MG63 (cell line): Measurements from ENCODE around the gene GNGT2. TPM values are rescaled to one million over a fixed set of nuclear protein-coding genes. Genes with fewer than 3 reads are reported as not detected.
A peak's percentile ranks its signal among the peaks of the same experiment; 100 is the strongest.
"Not testable (repeated sequence)": the region's sequence is repeated elsewhere in the genome, so short reads cannot be mapped to it uniquely, and the experiment has no call there.

Experiments
- DNase-seq: peaks from one replicate; pipeline ENCODE4 v3.0.0-alpha.2; 2020
- H3K27me3 ChIP-seq: fragments of 250-450 bp; sonication (Bioruptor Pico); 2 replicates; pipeline ENCODE4 v1.5.1; 2020; ENCODE audit warnings: mild to moderate bottlenecking, moderate library complexity
- H3K36me3 ChIP-seq: fragments of 250-450 bp; sonication (Bioruptor Pico); 2 replicates; pipeline ENCODE4 v1.5.1; 2020; ENCODE audit warnings: mild to moderate bottlenecking, moderate library complexity
- H3K4me3 ChIP-seq: fragments of 250-450 bp; sonication (Bioruptor Pico); 2 replicates; pipeline ENCODE4 v1.5.1; 2020; ENCODE audit warnings: mild to moderate bottlenecking, moderate library complexity
- H3K9me3 ChIP-seq: fragments of 250-450 bp; sonication (Bioruptor Pico); 2 replicates; pipeline ENCODE4 v1.5.1; 2020; ENCODE audit warnings: mild to moderate bottlenecking, moderate library complexity
- total RNA-seq: library from RNA; depleted of rRNA; stranded (reverse); fragments of >200 nt; shearing (Covaris generic); gene quantifications from 2 replicates; pipeline ENCODE4 v1.2.3, GENCODE V29; 2014; ENCODE audit warnings: low replicate concordance

Gene GNGT2
- total RNA-seq, 1 experiment from 2014 or later, result not detected

GRCh38 chr17:49195751-49196150 is 14.6 kb downstream of the GNGT2 start:
- H3K4me3 ChIP-seq, result no peak overlapping the region

GRCh38 chr17:49194297-49194607 is 16.1 kb downstream of the GNGT2 start:
- no peak overlapping the region for H3K4me3 ChIP-seq
- H3K36me3 ChIP-seq, result no peaks in the 10 kb centered on the region
- DNase-seq, result no peak
- no peaks in the 10 kb centered on the region for H3K9me3 ChIP-seq
- H3K27me3 ChIP-seq, result no peaks in the 10 kb centered on the region

More at GRCh38 chr17:49195751-49196150, 14.6 kb downstream of the GNGT2 start:
- Histone ChIP-seq H3K9me3 (no peaks in the 10 kb centered on the region), H3K36me3 (no peaks in the 10 kb centered on the region), H3K27me3 (no peaks in the 10 kb centered on the region)
- no peak for DNase-seq

GRCh38 chr17:49193513-49194296 is 16.7 kb downstream of the GNGT2 start:
- H3K9me3 ChIP-seq, result no peaks in the 10 kb centered on the region
- peak overlapping the region; percentile 76 for H3K4me3 ChIP-seq
- H3K36me3 ChIP-seq, result no peaks in the 10 kb centered on the region
- peak; percentile 40 for DNase-seq
- H3K27me3 ChIP-seq, result no peaks in the 10 kb centered on the region

GRCh38 chr17:49191917-49192741 is 18.2 kb downstream of the GNGT2 start:
- H3K4me3 ChIP-seq, result peak overlapping the region; percentile 76
- peak; percentile 90 for DNase-seq
- H3K27me3 ChIP-seq, result no peaks in the 10 kb centered on the region
- no peaks in the 10 kb centered on the region for H3K9me3 ChIP-seq
- no peaks in the 10 kb centered on the region for H3K36me3 ChIP-seq

- peak overlapping the region; percentile 76 for H3K4me3 ChIP-seq
- H3K36me3 ChIP-seq, result no peaks in the 10 kb centered on the region
- peaks cover 4% of the 10 kb centered on the region for H3K9me3 ChIP-seq
- H3K27me3 ChIP-seq, result no peaks in the 10 kb centered on the region
- DNase-seq, result no peak
These were observed 18.9 kb downstream of the GNGT2 start for GRCh38 chr17:49191409-49191916.

GRCh38 chr17:49190932-49191331 is 19.4 kb downstream of the GNGT2 start:
- Histone ChIP-seq H3K4me3 (no peak overlapping the region), H3K27me3 (no peaks in the 10 kb centered on the region), H3K36me3 (no peaks in the 10 kb centered on the region), H3K9me3 (peaks cover 8% of the 10 kb centered on the region)
- no peak for DNase-seq

- H3K36me3 ChIP-seq, result no peaks in the 10 kb centered on the region
- peaks cover 24% of the 10 kb centered on the region for H3K9me3 ChIP-seq
- no peaks in the 10 kb centered on the region for H3K27me3 ChIP-seq
- H3K4me3 ChIP-seq, result no peak overlapping the region
- no peak for DNase-seq
These were observed 23.1 kb downstream of the GNGT2 start for GRCh38 chr17:49187301-49187700.

- not testable (repeated sequence) for DNase-seq, H3K4me3 ChIP-seq, H3K36me3 ChIP-seq, H3K27me3 ChIP-seq
- H3K9me3 ChIP-seq, result peaks cover 25% of the 10 kb centered on the region
These were observed 25.0 kb downstream of the GNGT2 start for GRCh38 chr17:49185381-49185780.

GRCh38 chr17:49184522-49184921 is 25.9 kb downstream of the GNGT2 start:
- peaks cover 25% of the 10 kb centered on the region for H3K9me3 ChIP-seq
- not testable (repeated sequence) for H3K4me3 ChIP-seq, H3K27me3 ChIP-seq, DNase-seq, H3K36me3 ChIP-seq

GRCh38 chr17:49183801-49184200 is 26.6 kb downstream of the GNGT2 start:
- Histone ChIP-seq H3K27me3 (no peaks in the 10 kb centered on the region), H3K9me3 (peaks cover 25% of the 10 kb centered on the region), H3K4me3 (no peak overlapping the region), H3K36me3 (no peaks in the 10 kb centered on the region)
- DNase-seq, result no peak

- peaks cover 25% of the 10 kb centered on the region for H3K9me3 ChIP-seq
- DNase-seq, result no peak
- H3K4me3 ChIP-seq, result no peak overlapping the region
- no peaks in the 10 kb centered on the region for H3K27me3 ChIP-seq
- no peaks in the 10 kb centered on the region for H3K36me3 ChIP-seq
These were observed 27.0 kb downstream of the GNGT2 start for GRCh38 chr17:49183341-49183740.

GRCh38 chr17:49180998-49181635 is 29.3 kb downstream of the GNGT2 start:
- Histone ChIP-seq H3K36me3 (no peaks in the 10 kb centered on the region), H3K9me3 (peaks cover 26% of the 10 kb centered on the region), H3K4me3 (no peak overlapping the region), H3K27me3 (no peaks in the 10 kb centered on the region)
- DNase-seq, result no peak

- Histone ChIP-seq H3K9me3 (peaks cover 26% of the 10 kb centered on the region), H3K27me3 (no peaks in the 10 kb centered on the region), H3K4me3 (no peak overlapping the region), H3K36me3 (no peaks in the 10 kb centered on the region)
- peak; percentile 54 for DNase-seq
These were observed 30.1 kb downstream of the GNGT2 start for GRCh38 chr17:49180303-49180702.

GRCh38 chr17:49175978-49176377 is 34.4 kb downstream of the GNGT2 start:
- H3K36me3 ChIP-seq, H3K4me3 ChIP-seq, DNase-seq, H3K27me3 ChIP-seq: not testable (repeated sequence)
- H3K9me3 ChIP-seq, result peaks cover 26% of the 10 kb centered on the region

- Histone ChIP-seq H3K27me3 (peaks cover 25% of the 10 kb centered on the region), H3K9me3 (peaks cover 22% of the 10 kb centered on the region)
- H3K4me3 ChIP-seq, H3K36me3 ChIP-seq, DNase-seq: not testable (repeated sequence)
These were observed 39.7 kb downstream of the GNGT2 start for GRCh38 chr17:49170711-49171110.

GRCh38 chr17:49170216-49170615 is 40.2 kb downstream of the GNGT2 start:
- Histone ChIP-seq H3K27me3 (peaks cover 28% of the 10 kb centered on the region), H3K36me3 (no peaks in the 10 kb centered on the region), H3K4me3 (no peak overlapping the region), H3K9me3 (peaks cover 17% of the 10 kb centered on the region)
- no peak for DNase-seq

GRCh38 chr17:49168706-49169105 is 41.7 kb downstream of the GNGT2 start:
- no peak for DNase-seq
- Histone ChIP-seq H3K4me3 (no peak overlapping the region), H3K36me3 (no peaks in the 10 kb centered on the region), H3K27me3 (peaks cover 28% of the 10 kb centered on the region), H3K9me3 (peaks cover 12% of the 10 kb centered on the region)
